CD4-positive, alpha-beta T cell (primary cell): Measurements from ENCODE around the gene VSIG10L2. TPM values are rescaled to one million over a fixed set of nuclear protein-coding genes. Genes with fewer than 3 reads are reported as not detected.

ENCODE experiments used
- ATAC-seq: fragments of 200-7000 bp; cut with Tn5 transposase; one replicate; pipeline ENCODE4 v1.10.0; 2022; ENCODE audit warnings: mild to moderate bottlenecking; ENCODE audit not compliant: poor library complexity
- CTCF ChIA-PET: fragments of 350-600 bp; sonication (Branson Sonifier 250); formaldehyde crosslinking; loops from one replicate; lab custom pipeline; 2021; ENCODE audit warnings: antibody characterized with exemption, inconsistent platforms; lab: Charles Lee
- POLR2A ChIA-PET: fragments of 350-600 bp; sonication (Branson Sonifier 250); formaldehyde crosslinking; loops from one replicate; lab custom pipeline; 2021; ENCODE audit warnings: antibody characterized with exemption, inconsistent platforms; lab: Charles Lee
- DNase-seq, 14 experiments: peaks; one replicate each; pipeline ENCODE4 v3.0.0-alpha.2; 2013 to 2020; ENCODE audit warnings: mixed read lengths in 2 of 14
- H3K27ac ChIP-seq, 2 donors: one replicate each; pipeline versions ENCODE4 v1.5.1 to v1.7.0; 2013; ENCODE audit warnings: low read length in 2 of 2, low read depth in 1 of 2, mild to moderate bottlenecking in 1 of 2
- H3K27me3 ChIP-seq, 2 experiments: 1 replicate in 1 of 2; 2 replicates in 1 of 2; pipeline versions ENCODE4 v1.6.1 to v1.7.0; 2013; ENCODE audit warnings: low read length in 2 of 2, control low read depth in 1 of 2, mild to moderate bottlenecking in 1 of 2, moderate library complexity in 1 of 2; ENCODE audit not compliant: insufficient read depth in 2 of 2, control insufficient read depth in 1 of 2
- H3K36me3 ChIP-seq: one replicate; pipeline ENCODE4 v1.6.1; 2013; ENCODE audit warnings: low read length, control low read depth; ENCODE audit not compliant: insufficient read depth
- H3K4me1 ChIP-seq: one replicate; pipeline ENCODE4 v1.6.1; 2013; ENCODE audit warnings: low read length, control low read depth; ENCODE audit not compliant: insufficient read depth
- H3K4me3 ChIP-seq: one replicate; pipeline ENCODE4 v1.5.1; 2013; ENCODE audit warnings: mild to moderate bottlenecking, low read length, moderate library complexity
- H3K9me3 ChIP-seq, 2 experiments: 1 replicate in 1 of 2; 2 replicates in 1 of 2; pipeline versions ENCODE4 v1.6.1 to v1.7.0; 2013; ENCODE audit warnings: low read length in 2 of 2, mild to moderate bottlenecking in 2 of 2, control low read depth in 1 of 2, moderate library complexity in 1 of 2; ENCODE audit not compliant: control insufficient read depth in 1 of 2, insufficient read depth in 1 of 2
- H3K27ac Mint-ChIP-seq: one replicate; pipeline ENCODE4 v1.8.0; 2020; ENCODE audit warnings: mixed read lengths
- H3K27me3 Mint-ChIP-seq: one replicate; pipeline ENCODE4 v1.8.0; 2021; ENCODE audit warnings: mixed read lengths
- H3K36me3 Mint-ChIP-seq: one replicate; pipeline ENCODE4 v1.8.0; 2021; ENCODE audit warnings: low read depth, mixed read lengths
- H3K4me1 Mint-ChIP-seq: one replicate; pipeline ENCODE4 v1.8.0; 2021; ENCODE audit warnings: low read depth, mixed read lengths
- H3K4me3 Mint-ChIP-seq: one replicate; pipeline ENCODE4 v1.8.0; 2020; ENCODE audit warnings: mild to moderate bottlenecking, mixed read lengths
- H3K9me3 Mint-ChIP-seq: one replicate; pipeline ENCODE4 v1.8.0; 2020; ENCODE audit warnings: mixed read lengths
- CTCF ChIP-seq: fragments of 200-600 bp; IDR thresholded peaks from one replicate; pipeline ENCODE4 v1.8.0; 2022; ENCODE audit warnings: antibody characterized with exemption, mild to moderate bottlenecking
- intact Hi-C, 2 experiments: fragments of 100-400 bp; cut with DNase I in 1 of 2; cut with micrococcal nuclease in 1 of 2; formaldehyde crosslinking; loops; one replicate each; pipeline versions ENCODE4 v1.15.1 to v1.9.0; 2023 to 2025; cut with DNase I, micrococcal nuclease
- total RNA-seq, 174 experiments: library from RNA in 2 of 174; stranded (reverse) in 2 of 174; gene quantifications; one replicate each; pipeline ENCODE4 v1.2.3 and lab custom pipeline; 2021 to 2026

VSIG10L2 gene
- total RNA-seq, 2 experiments from 2014 or later: not detected

- no peak for DNase-seq
- H3K27me3 ChIP-seq: peaks cover 2 to 6% of the 10 kb centered on the region in 2 experiments
- H3K9me3 ChIP-seq: no peaks in the 10 kb centered on the region
- Mint-ChIP-seq H3K27ac (no peak overlapping the region), H3K9me3 (no peaks in the 10 kb centered on the region), H3K36me3 (no peaks in the 10 kb centered on the region), H3K4me1 (no peaks in the 10 kb centered on the region), H3K27me3 (peaks cover 19% of the 10 kb centered on the region), H3K4me3 (no peak overlapping the region)
- H3K4me1 ChIP-seq: no peaks in the 10 kb centered on the region
- no peak overlapping the region for H3K27ac ChIP-seq
- no peak for ATAC-seq
- no peak for TF ChIP-seq CTCF
- intact Hi-C loops: no loop called here
- no peak overlapping the region for H3K4me3 ChIP-seq
- POLR2A ChIA-PET: no interaction called here
- H3K36me3 ChIP-seq: no peaks in the 10 kb centered on the region
- CTCF ChIA-PET: no interaction called here
Observed at GRCh38 chr11:125926682-125927081, 19.2 kb upstream of the VSIG10L2 start.

- H3K27ac ChIP-seq: no peak overlapping the region
- ATAC-seq: no peak
- H3K4me3 ChIP-seq: no peak overlapping the region
- ChIA-PET CTCF (no interaction called here), POLR2A (no interaction called here)
- Mint-ChIP-seq H3K9me3 (no peaks in the 10 kb centered on the region), H3K27me3 (peaks cover 13% of the 10 kb centered on the region), H3K27ac (no peak overlapping the region), H3K4me3 (no peak overlapping the region), H3K36me3 (no peaks in the 10 kb centered on the region), H3K4me1 (no peaks in the 10 kb centered on the region)
- no peaks in the 10 kb centered on the region for H3K36me3 ChIP-seq
- DNase-seq: no peak
- H3K27me3 ChIP-seq: peaks cover 2 to 8% of the 10 kb centered on the region in 2 experiments
- intact Hi-C loops: no loop called here
- H3K4me1 ChIP-seq: no peaks in the 10 kb centered on the region
- TF ChIP-seq CTCF: no peak
- no peaks in the 10 kb centered on the region for H3K9me3 ChIP-seq
Observed at GRCh38 chr11:125929445-125930075, 16.3 kb upstream of the VSIG10L2 start.

- Mint-ChIP-seq H3K36me3 (no peaks in the 10 kb centered on the region), H3K9me3 (no peaks in the 10 kb centered on the region), H3K4me1 (no peaks in the 10 kb centered on the region), H3K27ac (no peak overlapping the region), H3K4me3 (no peak overlapping the region), H3K27me3 (peaks cover 13% of the 10 kb centered on the region)
- intact Hi-C loops: no loop called here
- Histone ChIP-seq H3K36me3 (no peaks in the 10 kb centered on the region), H3K4me1 (no peaks in the 10 kb centered on the region), H3K4me3 (no peak overlapping the region), H3K9me3 (no peaks in the 10 kb centered on the region), H3K27me3 (peaks cover 2 to 8% of the 10 kb centered on the region in 2 experiments), H3K27ac (no peak overlapping the region)
- no peak for ATAC-seq
- no peak for TF ChIP-seq CTCF
- DNase-seq: no peak
- POLR2A ChIA-PET: no interaction called here
- CTCF ChIA-PET: no interaction called here
Observed at GRCh38 chr11:125930076-125930450, 15.8 kb upstream of the VSIG10L2 start.
